Esophagus squamous epithelium (tissue), 5 donors: ENCODE results near the gene MON1B. TPM values are rescaled to one million over a fixed set of nuclear protein-coding genes. Genes with fewer than 3 reads are reported as not detected.
A peak's percentile ranks its signal among the peaks of the same experiment; 100 is the strongest.

ENCODE experiments used
- DNase-seq: peaks from one replicate; lab custom pipeline; 2025; lab: John Stamatoyannopoulos, UW
- H3K27ac ChIP-seq, 4 donors: fragments of 200-600 bp; sonication (generic); one replicate each; pipeline ENCODE4 v1.5.1; 2016 to 2019; ENCODE audit warnings: mild to moderate bottlenecking in 1 of 4
- H3K27me3 ChIP-seq, 4 donors: fragments of 200-600 bp; sonication (generic); 1 replicate in 3 of 4; 2 replicates in 1 of 4; pipeline versions ENCODE4 v1.5.1 to v1.6.0; 2017 to 2021; ENCODE audit warnings: antibody characterized with exemption in 1 of 4
- H3K36me3 ChIP-seq, 3 donors: fragments of 200-600 bp; sonication (generic); one replicate each; pipeline ENCODE4 v1.5.1; 2016 to 2019
- H3K4me1 ChIP-seq, 3 donors: fragments of 200-600 bp; sonication (generic); one replicate each; pipeline ENCODE4 v1.5.1; 2017 to 2019
- H3K4me3 ChIP-seq, 4 donors: fragments of 200-600 bp; sonication (generic); 1 replicate in 3 of 4; 2 replicates in 1 of 4; pipeline ENCODE4 v1.5.1; 2016 to 2019; ENCODE audit warnings: mild to moderate bottlenecking in 2 of 4, moderate library complexity in 1 of 4
- H3K9me3 ChIP-seq, 3 donors: fragments of 200-600 bp; sonication (generic); one replicate each; pipeline ENCODE4 v1.5.1; 2016 to 2019
- CTCF ChIP-seq, 6 experiments: fragments of 450-650 bp in 4 of 6; fragments of 200-600 bp in 2 of 6; sonication (generic) in 2 of 6; IDR thresholded peaks; one replicate each; pipeline ENCODE4 v1.5.1; 2016 to 2019; ENCODE audit warnings: antibody characterized with exemption in 6 of 6, mild to moderate bottlenecking in 4 of 6, moderate library complexity in 4 of 6
- POLR2A ChIP-seq, 4 donors: fragments of 450-650 bp; IDR thresholded peaks; one replicate each; pipeline ENCODE4 v1.6.1; 2017; ENCODE audit warnings: antibody characterized with exemption in 4 of 4, mild to moderate bottlenecking in 4 of 4, moderate library complexity in 3 of 4
- WGBS, 2 donors: methylation state at CpG; one replicate each; pipeline ENCODE4 v1.1.5; 2018; 5-methylcytosine and 5-hydroxymethylcytosine counted together
- intact Hi-C: fragments of 100-400 bp; cut with DNase I; formaldehyde crosslinking; loops from one replicate; pipeline ENCODE4 v1.15.0; 2022
- total RNA-seq, 4 donors: library from RNA; depleted of rRNA; stranded (reverse); fragments of >200 nt; gene quantifications; one replicate each; pipeline ENCODE4 v1.1.0, GENCODE V29; 2016
- donor health status: DM: yes; HTN: yes; CAD: no.

Gene MON1B
- total RNA-seq, 4 donors from 2014 or later, result 11.8 to 25.9 (median 19.0) TPM

DNA sequence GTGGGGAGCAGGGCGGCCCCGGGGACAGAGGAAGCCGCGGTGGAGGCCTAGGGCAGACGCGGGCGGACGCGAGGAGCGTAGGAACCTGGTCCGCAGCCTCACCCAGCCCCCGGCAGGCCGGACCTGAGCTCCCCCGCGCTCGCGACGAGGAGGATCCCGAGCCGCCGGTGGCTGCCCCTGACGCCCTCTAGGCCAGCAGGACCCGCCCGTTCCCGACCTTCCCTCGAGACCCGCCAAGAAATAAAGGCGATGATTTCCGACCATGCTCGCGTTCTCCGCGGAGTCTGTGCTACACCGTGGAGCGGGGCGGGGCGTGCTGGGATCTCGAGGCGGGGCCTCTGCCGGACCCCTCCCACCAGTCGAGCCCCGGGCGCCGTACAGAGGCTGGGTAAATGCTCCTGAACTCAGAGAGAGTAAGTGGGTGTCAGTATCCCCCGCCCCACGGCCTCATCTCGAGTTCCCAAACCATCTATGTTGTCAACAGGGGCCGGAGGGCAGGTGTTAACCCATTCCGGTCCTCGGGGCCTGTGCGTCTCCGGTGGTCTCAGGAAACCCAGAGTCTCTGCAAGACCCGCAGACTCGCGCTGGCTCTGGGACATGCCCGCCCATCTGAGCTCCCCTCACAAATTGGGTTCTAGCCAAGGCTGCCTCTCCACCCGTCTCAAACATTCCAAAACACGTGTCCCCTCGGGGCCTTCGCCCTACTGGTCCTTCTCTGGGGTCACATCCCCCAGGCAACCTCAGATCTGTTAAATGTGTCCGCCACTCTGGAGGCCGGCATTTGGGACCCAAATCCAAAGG is 22.0 kb downstream of the MON1B start:
- H3K4me1 ChIP-seq, result peaks cover 12 to 26% (median 12%) of the 10 kb centered on the region in 3 donors
- H3K36me3 ChIP-seq, result no peaks in the 10 kb centered on the region
- 20 to 64% methylated on average over 2 to 15 of the region's 62 CpGs for WGBS, 2 donors
- no peaks in the 10 kb centered on the region for H3K9me3 ChIP-seq
- TF ChIP-seq POLR2A (IDR thresholded peaks at IDR 0.05) (peak in 1 of 4 donors; percentile 42), CTCF (IDR thresholded peaks at IDR 0.05) (no peak)
- H3K27me3 ChIP-seq, result peaks cover 0 to 6% (median 0%) of the 10 kb centered on the region in 4 donors
- peak overlapping the region; percentile 54 to 74 (median 68) for H3K4me3 ChIP-seq
- DNase-seq, result no peak
- peak overlapping the region; percentile 68 to 83 (median 80) for H3K27ac ChIP-seq
- intact Hi-C loops, result no loop called here

GRCh38 chr16:77213542-77214106 is 22.6 kb downstream of the MON1B start:
- peak overlapping the region in 1 of 4 donors; percentile 74 for H3K4me3 ChIP-seq
- intact Hi-C loops, result no loop called here
- TF ChIP-seq POLR2A (IDR thresholded peaks at IDR 0.05) (no peak), CTCF (IDR thresholded peaks at IDR 0.05) (no peak)
- H3K27ac ChIP-seq, result no peak overlapping the region
- H3K4me1 ChIP-seq, result peaks cover 12 to 26% (median 12%) of the 10 kb centered on the region in 3 donors
- H3K27me3 ChIP-seq, result peaks cover 0 to 6% (median 0%) of the 10 kb centered on the region in 4 donors
- H3K36me3 ChIP-seq, result no peaks in the 10 kb centered on the region
- 66 to 67% methylated on average over 13 to 15 of the region's 15 CpGs for WGBS, 2 donors
- no peaks in the 10 kb centered on the region for H3K9me3 ChIP-seq
- DNase-seq, result no peak

DNA sequence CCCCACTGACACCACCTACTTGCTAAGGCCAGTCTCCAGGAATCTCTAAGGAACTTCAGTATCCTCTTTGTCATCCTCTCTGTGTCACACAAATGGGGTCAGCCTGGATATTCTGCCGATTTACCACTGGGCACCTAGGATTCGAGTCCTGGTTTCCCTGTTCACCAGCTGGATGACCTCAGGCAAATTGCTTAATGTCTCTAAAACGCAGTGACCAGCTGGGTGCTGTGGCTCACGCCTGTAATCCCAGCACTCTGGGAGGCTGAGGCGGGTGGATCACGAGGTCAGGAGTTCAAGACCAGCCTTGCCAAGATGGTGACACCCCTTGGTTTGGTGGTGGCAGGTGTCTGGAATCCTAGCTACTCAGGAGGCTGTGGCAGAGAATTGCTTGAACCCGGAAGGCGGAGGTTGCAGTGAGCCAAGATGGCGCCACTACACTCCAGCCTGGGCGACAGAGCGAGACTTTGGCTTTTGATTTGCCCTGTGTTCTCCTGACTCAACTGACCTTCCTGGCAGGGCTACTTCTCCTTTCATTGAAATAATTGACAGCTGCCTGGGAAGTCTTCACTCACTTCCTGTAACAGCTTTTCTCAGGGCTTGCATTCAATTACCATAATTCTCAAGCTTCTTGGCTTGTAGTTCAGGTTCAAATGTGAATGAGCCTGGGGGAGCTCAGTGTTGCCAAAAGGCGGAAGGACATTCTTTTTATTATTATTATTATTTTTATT is 23.6 kb downstream of the MON1B start:
- Histone ChIP-seq H3K4me3 (no peak overlapping the region), H3K36me3 (no peaks in the 10 kb centered on the region), H3K4me1 (peaks cover 12 to 26% (median 12%) of the 10 kb centered on the region in 3 donors), H3K27ac (no peak overlapping the region), H3K9me3 (no peaks in the 10 kb centered on the region), H3K27me3 (peaks cover 0 to 6% (median 0%) of the 10 kb centered on the region in 4 donors)
- DNase-seq, result no peak
- TF ChIP-seq POLR2A (IDR thresholded peaks at IDR 0.05) (no peak), CTCF (IDR thresholded peaks at IDR 0.05) (no peak)
- 96 to 97% methylated on average over 6 to 10 of the region's 12 CpGs for WGBS, 2 donors
- intact Hi-C loops, result no loop called here

DNA sequence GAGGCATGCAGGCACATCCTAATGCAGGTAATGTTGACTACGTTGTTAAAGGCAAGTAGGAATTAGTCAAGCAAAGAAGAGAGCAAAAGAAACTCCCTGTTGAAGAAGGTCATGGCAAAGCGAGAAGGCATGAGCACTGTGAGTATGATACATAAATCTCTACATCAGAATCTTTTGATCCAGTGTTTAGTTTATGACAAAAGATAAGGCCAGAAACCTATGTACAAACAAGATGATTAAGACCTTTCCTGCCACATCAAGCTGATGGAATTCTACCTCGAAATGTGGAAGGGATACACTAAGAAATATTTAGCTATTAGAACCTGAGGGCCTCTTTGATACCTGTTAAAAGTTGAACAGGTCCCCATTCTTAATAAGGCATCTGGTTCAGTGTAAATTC is 28.4 kb downstream of the MON1B start:
- Histone ChIP-seq H3K36me3 (no peaks in the 10 kb centered on the region), H3K9me3 (no peaks in the 10 kb centered on the region), H3K4me3 (no peak overlapping the region), H3K27ac (no peak overlapping the region), H3K4me1 (peaks cover 0 to 7% (median 0%) of the 10 kb centered on the region in 3 donors), H3K27me3 (peaks cover 0 to 2% (median 0%) of the 10 kb centered on the region in 4 donors)
- intact Hi-C loops, result no loop called here
- DNase-seq, result no peak
- TF ChIP-seq POLR2A (IDR thresholded peaks at IDR 0.05) (no peak), CTCF (IDR thresholded peaks at IDR 0.05) (no peak)
- 73 to 88% methylated on average over 3 of the region's 3 CpGs for WGBS, 2 donors
